H1 (cell line): ENCODE results near the gene DIP2C. TPM values are rescaled to one million over a fixed set of nuclear protein-coding genes. Genes with fewer than 3 reads are reported as not detected.
"Not testable (repeated sequence)": the region's sequence is repeated elsewhere in the genome, so short reads cannot be mapped to it uniquely, and the experiment has no call there.

ENCODE experiments used
- CTCF ChIA-PET: fragments of 300-600 bp; sonication (Branson Sonifier 250); formaldehyde crosslinking; loops from one replicate; lab custom pipeline; 2021; ENCODE audit not compliant: partially characterized antibody; lab: Charles Lee
- POLR2A ChIA-PET: fragments of 300-600 bp; sonication (Branson Sonifier 250); formaldehyde crosslinking; loops from one replicate; lab custom pipeline; 2021; ENCODE audit warnings: inconsistent platforms; ENCODE audit not compliant: partially characterized antibody; lab: Charles Lee
- DNase-seq, 2 experiments: peaks; one replicate each; pipeline versions ENCODE4 v3.0.0 to v3.0.0-alpha.2; 2010 to 2022; ENCODE audit warnings: low spot score in 2 of 2, low read depth in 1 of 2, mixed read lengths in 1 of 2
- FAIRE-seq: peaks from 2 replicates; lab custom pipeline; 2011; peaks lifted over from hg19 to GRCh38; lab: Jason Lieb, UNC
- H2AFZ ChIP-seq: 2 replicates; pipeline ENCODE4 v1.8.1; 2012; ENCODE audit warnings: low read length, inconsistent platforms
- H2AK5ac ChIP-seq: 2 replicates; pipeline ENCODE4 v1.6.1; 2013; ENCODE audit warnings: low read depth, low read length
- H2BK120ac ChIP-seq: replicated peaks from 2 replicates; pipeline ENCODE3; 2013; ENCODE audit warnings: low read depth, low read length, inconsistent platforms
- H2BK12ac ChIP-seq: 2 replicates; pipeline ENCODE4 v1.6.1; 2013; ENCODE audit warnings: low read depth, low read length
- H2BK15ac ChIP-seq: 2 replicates; pipeline ENCODE4 v1.6.1; 2013; ENCODE audit warnings: low read length
- H2BK20ac ChIP-seq: 2 replicates; pipeline ENCODE4 v1.6.1; 2013; ENCODE audit warnings: low read length
- H2BK5ac ChIP-seq: 2 replicates; pipeline ENCODE4 v1.6.1; 2013; ENCODE audit warnings: low read depth, low read length
- H3K14ac ChIP-seq: 2 replicates; pipeline ENCODE4 v1.6.1; 2013; ENCODE audit warnings: inconsistent platforms; ENCODE audit not compliant: insufficient read length
- H3K18ac ChIP-seq: 2 replicates; pipeline ENCODE4 v1.6.1; 2013; ENCODE audit warnings: low read length; ENCODE audit errors: extremely low read depth
- H3K23ac ChIP-seq: 2 replicates; pipeline ENCODE4 v1.6.1; 2013; ENCODE audit warnings: inconsistent platforms; ENCODE audit not compliant: insufficient read length
- H3K23me2 ChIP-seq: 2 replicates; pipeline ENCODE4 v1.6.1; 2013; ENCODE audit warnings: low read depth, low read length
- H3K27ac ChIP-seq: 2 replicates; pipeline ENCODE4 v1.6.1; 2011; ENCODE audit warnings: low read depth, low read length, inconsistent platforms
- H3K27me3 ChIP-seq, 4 experiments: replicated peaks in 1 of 4; 1 replicate in 1 of 4; 2 replicates in 3 of 4; pipeline versions ENCODE4 v1.6.1 to v1.8.1; 2011 to 2013; ENCODE audit warnings: low read length in 3 of 4, mild to moderate bottlenecking in 3 of 4, inconsistent platforms in 2 of 4, mixed read lengths in 2 of 4, moderate library complexity in 1 of 4; ENCODE audit not compliant: control insufficient read depth in 3 of 4, insufficient read depth in 3 of 4; ENCODE audit errors: extremely low read depth in 1 of 4
- H3K36me3 ChIP-seq, 4 experiments: 2 replicates each; pipeline versions ENCODE4 v1.6.1 to v1.8.1; 2011 to 2013; ENCODE audit warnings: mild to moderate bottlenecking in 4 of 4, low read length in 3 of 4, moderate library complexity in 2 of 4, control low read depth in 1 of 4, inconsistent platforms in 1 of 4; ENCODE audit not compliant: insufficient read depth in 4 of 4, control insufficient read depth in 2 of 4
- H3K4ac ChIP-seq: replicated peaks from 2 replicates; pipeline ENCODE3; 2013; ENCODE audit warnings: low read length, low read depth, mixed read lengths, inconsistent platforms; ENCODE audit not compliant: insufficient read length
- H3K4me1 ChIP-seq, 4 experiments: replicated peaks in 1 of 4; 1 replicate in 1 of 4; 2 replicates in 3 of 4; pipeline versions ENCODE4 v1.6.1 to v1.8.1; 2011 to 2013; ENCODE audit warnings: low read length in 3 of 4, inconsistent platforms in 2 of 4, mixed read lengths in 1 of 4; ENCODE audit not compliant: insufficient read depth in 4 of 4, control insufficient read depth in 3 of 4
- H3K4me2 ChIP-seq, 2 experiments: 2 replicates each; pipeline versions ENCODE4 v1.6.1 to v1.8.1; 2011 to 2013; ENCODE audit warnings: low read depth in 2 of 2, low read length in 2 of 2, control low read depth in 1 of 2, inconsistent platforms in 1 of 2, mild to moderate bottlenecking in 1 of 2; ENCODE audit not compliant: insufficient read depth in 1 of 2
- H3K4me3 ChIP-seq, 4 experiments: fragments of 200-600, 300-600 bp in 1 of 4; sonication (generic), shearing (Covaris generic), sonication (Bioruptor Twin) in 1 of 4; 2 replicates each; pipeline versions ENCODE4 v1.5.1 to v1.8.1; 2011 to 2016; ENCODE audit warnings: low read length in 4 of 4, low read depth in 3 of 4, control low read depth in 2 of 4, inconsistent platforms in 2 of 4, mild to moderate bottlenecking in 2 of 4, mixed read lengths in 1 of 4, moderate library complexity in 1 of 4; ENCODE audit not compliant: insufficient read depth in 2 of 4; ENCODE audit errors: extremely low read depth in 1 of 4
- H3K56ac ChIP-seq: replicated peaks from 2 replicates; pipeline ENCODE3; 2013; ENCODE audit warnings: low read depth, mild to moderate bottlenecking, mixed read lengths, low read length, inconsistent platforms; ENCODE audit not compliant: insufficient read length
- H3K79me1 ChIP-seq: 2 replicates; pipeline ENCODE4 v1.6.1; 2013; ENCODE audit warnings: low read depth, low read length, control low read depth
- H3K79me2 ChIP-seq, 2 experiments: 2 replicates each; pipeline versions ENCODE4 v1.6.1 to v1.8.1; 2012 to 2013; ENCODE audit warnings: low read length in 2 of 2, mild to moderate bottlenecking in 2 of 2, inconsistent platforms in 1 of 2; ENCODE audit not compliant: insufficient read depth in 2 of 2, control insufficient read depth in 1 of 2
- H3K9ac ChIP-seq, 4 experiments: replicated peaks in 1 of 4; 1 replicate in 1 of 4; 2 replicates in 3 of 4; pipeline versions ENCODE4 v1.6.1 to v1.8.1; 2011 to 2013; ENCODE audit warnings: low read depth in 3 of 4, low read length in 3 of 4, control low read depth in 2 of 4, mild to moderate bottlenecking in 2 of 4, moderate library complexity in 2 of 4, inconsistent platforms in 1 of 4; ENCODE audit errors: extremely low read depth in 1 of 4
- H3K9me3 ChIP-seq, 2 experiments: 2 replicates each; pipeline versions ENCODE4 v1.6.1 to v1.8.1; 2012 to 2013; ENCODE audit warnings: mild to moderate bottlenecking in 2 of 2, moderate library complexity in 2 of 2, control low read depth in 1 of 2, inconsistent platforms in 1 of 2, low read depth in 1 of 2, low read length in 1 of 2, mixed read lengths in 1 of 2; ENCODE audit not compliant: insufficient read depth in 2 of 2
- H4K20me1 ChIP-seq, 2 experiments: replicated peaks in 1 of 2; 2 replicates each; pipeline versions ENCODE3 to v1.8.1; 2011 to 2013; ENCODE audit warnings: inconsistent platforms in 2 of 2, low read length in 2 of 2, mild to moderate bottlenecking in 1 of 2; ENCODE audit not compliant: insufficient read depth in 2 of 2, control insufficient read depth in 1 of 2
- H4K5ac ChIP-seq: 2 replicates; pipeline ENCODE4 v1.6.1; 2013; ENCODE audit warnings: low read length, low read depth, mixed read lengths, inconsistent platforms; ENCODE audit not compliant: insufficient read length
- H4K8ac ChIP-seq: 2 replicates; pipeline ENCODE4 v1.8.0; 2013; ENCODE audit warnings: mild to moderate bottlenecking, moderate library complexity, low read length, inconsistent platforms; ENCODE audit not compliant: insufficient read depth; ENCODE audit errors: extremely low read depth
- H4K91ac ChIP-seq: replicated peaks from 2 replicates; pipeline ENCODE3; 2013; ENCODE audit warnings: low read length, mixed read lengths, inconsistent platforms; ENCODE audit not compliant: insufficient read length
- ASH2L ChIP-seq: fragments of 200-600, 300-600 bp; sonication (generic); IDR thresholded peaks from one replicate; pipeline ENCODE4 v1.7.1; 2017; ENCODE audit warnings: low read length
- ATF2 ChIP-seq: IDR thresholded peaks from 2 replicates; pipeline ENCODE4 v1.6.1; 2012; ENCODE audit warnings: low read length, inconsistent platforms
- HDAC6 ChIP-seq: IDR thresholded peaks from one replicate; pipeline ENCODE4 v1.7.1; 2012; ENCODE audit warnings: low read depth, mild to moderate bottlenecking, inconsistent platforms, low read length, moderate library complexity
- SUZ12 ChIP-seq: fragments of 200-600 bp; sonication (generic); IDR thresholded peaks from 2 replicates; pipeline ENCODE4 v1.6.1; 2012; ENCODE audit warnings: mild to moderate bottlenecking, inconsistent platforms, low read length, moderate library complexity, mixed read lengths
- WGBS, 2 experiments: shearing (Covaris generic) in 1 of 2; methylation state at CpG; one replicate each; pipeline versions ENCODE4 v1.1.6 to v1.1.7; 2013 to 2015; ENCODE audit warnings: low lambda C conversion rate in 2 of 2, mixed read lengths in 2 of 2, inconsistent platforms in 1 of 2, low coverage in 1 of 2, missing lambda C conversion rate in 1 of 2; ENCODE audit not compliant: insufficient replicate concordance in 2 of 2, insufficient coverage in 1 of 2, insufficient read length in 1 of 2; ENCODE audit errors: extremely low coverage in 1 of 2, missing lambda C conversion rate in 1 of 2; 5-methylcytosine and 5-hydroxymethylcytosine counted together
- polyA plus RNA-seq, 7 experiments: library from polyadenylated mRNA; depleted of rRNA in 3 of 7; stranded (reverse) in 5 of 7; unstranded in 2 of 7; fragments of >200 nt in 5 of 7; fragments of 200-250 nt in 2 of 7; gene quantifications; 1 replicate in 5 of 7; 2 replicates in 1 of 7; 4 replicates in 1 of 7; pipeline versions ENCODE4 v1.2.1 to v1.2.3, GENCODE V29; 2011 to 2013; ENCODE audit warnings: missing spikeins in 2 of 7, mixed read lengths in 2 of 7
- total RNA-seq: library from RNA; stranded (reverse); fragmentation: NEBNext Ultra II Directional; extraction: Animal tissue kit (Norgen Biotek cat#: 25700); gene quantifications from 2 replicates; pipeline ENCODE4 v1.2.1, GENCODE V29; 2021

DIP2C gene
- total and polyA plus RNA-seq, 2 of the 8 experiments (the other 6 are each of a cell fraction or from before 2014, with no cell fraction given) = 3.8 to 9.3 TPM

DNA sequence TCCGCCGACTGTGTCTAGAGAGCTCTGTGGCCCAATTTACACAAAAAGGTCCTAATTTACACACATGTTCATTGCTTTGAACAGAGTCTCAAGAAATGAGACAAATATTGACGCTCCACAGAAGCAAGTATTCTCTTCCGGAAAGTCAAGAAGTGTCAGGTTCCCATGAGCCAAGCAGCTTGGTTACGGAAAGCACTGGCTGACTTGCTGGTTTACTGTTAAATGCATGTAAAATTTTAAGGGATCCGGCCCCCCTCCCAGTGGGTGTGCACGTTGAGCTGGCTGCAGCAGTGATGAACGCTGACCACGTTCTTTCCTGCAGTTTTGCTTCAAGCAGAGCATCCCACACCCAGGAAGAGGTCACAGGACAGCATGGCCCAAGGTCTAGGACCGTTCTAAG is 76.8 kb downstream of the DIP2C start (continued):
- TF ChIP-seq ATF2 (no peak), ASH2L (no peak), SUZ12 (no peak), HDAC6 (no peak)

DNA sequence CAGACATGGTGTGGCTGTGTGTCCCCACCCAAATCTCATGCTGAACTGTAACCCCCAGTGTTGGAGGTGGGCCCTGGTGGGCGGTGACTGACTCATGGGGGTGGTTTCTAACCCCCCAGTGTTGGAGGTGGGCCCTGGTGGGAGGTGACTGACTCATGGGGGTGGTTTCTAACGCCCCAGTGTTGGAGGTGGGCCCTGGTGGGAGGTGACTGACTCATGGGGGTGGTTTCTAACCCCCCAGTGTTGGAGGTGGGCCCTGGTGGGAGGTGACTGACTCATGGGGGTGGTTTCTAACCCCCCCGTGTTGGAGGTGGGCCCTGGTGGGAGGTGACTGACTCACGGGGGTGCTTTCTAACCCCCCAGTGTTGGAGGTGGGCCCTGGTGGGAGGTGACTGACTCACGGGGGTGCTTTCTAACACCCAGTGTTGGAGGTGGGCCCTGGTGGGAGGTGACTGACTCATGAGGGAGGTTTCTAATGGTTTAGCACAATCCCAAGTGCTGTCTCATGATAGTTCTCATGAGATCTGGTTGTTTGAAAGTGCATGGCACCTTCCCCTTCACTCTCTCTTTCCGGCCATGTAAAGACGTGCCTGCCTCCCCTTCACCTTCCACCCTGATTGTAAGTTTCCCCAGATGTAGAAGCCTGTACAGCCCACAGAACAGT is 78.7 kb downstream of the DIP2C start:
- DNase-seq, H4K5ac ChIP-seq, H3K23ac ChIP-seq, FAIRE-seq, H2BK12ac ChIP-seq, H3K23me2 ChIP-seq, H3K36me3 ChIP-seq, H3K14ac ChIP-seq, H3K9ac ChIP-seq, H3K4me2 ChIP-seq, H3K9me3 ChIP-seq, H3K4ac ChIP-seq, H2BK20ac ChIP-seq, H2AK5ac ChIP-seq, H3K4me3 ChIP-seq, H2BK120ac ChIP-seq, H4K8ac ChIP-seq, H3K18ac ChIP-seq, H3K79me1 ChIP-seq, H4K91ac ChIP-seq, H3K27me3 ChIP-seq, H2AFZ ChIP-seq, H2BK5ac ChIP-seq, H3K27ac ChIP-seq, H3K79me2 ChIP-seq, H3K56ac ChIP-seq, POLR2A ChIA-PET, H2BK15ac ChIP-seq: not testable (repeated sequence)
- Histone ChIP-seq H4K20me1 (peaks cover 6 to 11% of the 10 kb centered on the region in 2 experiments), H3K4me1 (peaks cover 3 to 22% (median 10%) of the 10 kb centered on the region in 4 experiments; a peak in 5 of 7 replicates)
- WGBS, 2 experiments = 83% methylated on average over 7 of the region's 7 CpGs; no CpG with 5 or more reads in 1 of the 2 experiments
- CTCF ChIA-PET = interaction anchor here (1.0 to 1.4 kb wide), 2 partner anchors 12 to 17 kb away, joined by 3 read pairs; no protein-coding TSS in a partner anchor
